Right forelimb (tissue), 1 donor: ENCODE results near the gene FMO4.
"Not testable (repeated sequence)": the region's sequence is repeated elsewhere in the genome, so short reads cannot be mapped to it uniquely, and the experiment has no call there.

ENCODE experiments used
- DNase-seq: peaks from one replicate; pipeline ENCODE4 v3.0.0-alpha.2; 2018

FMO4 gene

DNA sequence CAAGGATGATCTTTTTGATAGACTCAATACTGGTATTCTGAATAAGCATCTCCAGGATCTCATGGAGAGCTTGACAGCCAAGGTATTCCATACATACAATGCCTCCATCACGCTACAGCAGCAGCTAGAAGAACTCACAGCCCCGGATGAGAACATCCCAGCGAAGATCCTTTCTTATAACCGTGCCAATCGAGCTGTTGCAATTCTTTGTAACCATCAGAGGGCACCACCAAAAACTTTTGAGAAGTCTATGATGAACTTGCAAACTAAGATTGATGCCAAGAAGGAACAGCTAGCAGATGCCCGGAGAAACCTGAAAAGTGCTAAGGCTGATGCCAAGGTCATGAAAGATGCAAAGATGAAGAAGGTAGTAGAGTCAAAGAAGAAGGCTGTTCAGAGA is 25.4 kb downstream of the FMO4 start:
- not testable (repeated sequence) for DNase-seq

DNA sequence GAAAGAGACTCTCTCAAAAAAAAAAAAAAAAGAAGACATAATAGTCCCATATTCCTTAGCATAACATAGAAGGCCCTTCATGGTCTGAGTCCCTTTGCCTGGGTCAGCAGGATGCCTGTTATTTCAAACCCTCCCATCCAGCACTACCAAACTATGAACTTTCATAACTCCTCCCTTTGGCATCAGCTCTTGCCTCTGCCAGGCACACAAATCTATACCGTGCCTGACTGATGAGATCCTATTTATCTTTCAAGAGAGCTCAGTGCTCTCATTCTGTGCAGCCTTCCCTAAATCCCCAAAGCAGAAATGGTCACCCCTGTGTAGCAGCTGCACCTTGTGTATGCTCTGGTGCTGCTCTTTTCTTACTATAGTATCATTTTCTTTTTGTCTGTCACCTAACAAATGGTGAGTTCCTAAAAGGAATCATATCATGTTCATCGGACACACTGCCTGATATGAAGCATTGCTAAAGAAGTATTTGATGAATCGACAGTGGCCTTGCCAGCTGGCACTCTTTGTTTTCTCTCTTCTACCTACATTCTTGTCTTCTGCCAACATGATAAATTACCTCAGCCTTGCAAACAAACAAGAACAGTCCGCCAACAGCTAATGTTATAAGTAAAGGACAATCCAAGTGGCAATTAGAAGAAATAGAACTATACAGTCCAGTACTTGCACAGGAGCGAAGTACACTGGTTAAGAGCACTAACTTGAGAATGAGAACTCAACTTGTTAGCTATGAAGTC is 29.9 kb downstream of the FMO4 start:
- no peak for DNase-seq

DNA sequence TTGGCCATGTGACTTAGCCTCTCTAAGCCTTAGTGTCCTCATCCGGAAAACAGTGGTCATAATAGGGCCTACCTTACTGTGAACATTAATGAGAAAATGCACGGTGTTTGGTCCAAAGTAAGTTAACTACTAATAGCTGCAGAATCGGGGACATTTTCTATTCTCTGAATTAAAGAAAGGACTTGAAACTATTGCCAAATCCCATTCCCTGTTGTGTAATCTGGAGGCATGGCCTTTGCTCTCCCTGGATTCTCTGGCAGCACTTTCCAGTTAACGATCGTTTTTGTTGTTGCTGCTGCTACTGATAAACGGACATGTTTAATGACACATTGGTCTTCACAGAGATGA is 30.5 kb downstream of the FMO4 start:
- no peak for DNase-seq

DNA sequence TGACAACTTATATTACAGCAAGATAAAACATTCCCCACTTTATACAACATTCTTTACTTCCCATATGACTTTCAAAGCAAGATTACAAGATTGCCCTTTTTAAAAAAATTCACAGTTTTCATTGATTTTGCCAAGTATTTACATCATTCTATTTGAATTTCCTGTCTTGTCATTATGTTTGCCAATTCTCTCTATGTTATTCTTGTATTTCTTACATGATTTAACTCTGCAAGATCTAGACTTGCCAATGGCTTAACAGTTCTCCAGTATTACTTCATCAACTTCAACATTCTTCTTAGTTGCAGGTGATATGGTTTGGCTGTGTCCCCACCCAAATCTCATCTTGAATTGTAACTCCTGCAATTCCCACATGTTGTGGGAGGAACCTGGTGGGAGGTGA is 31.6 kb downstream of the FMO4 start:
- no peak for DNase-seq

GRCh38 chr1:171346881-171347280 is 32.9 kb downstream of the FMO4 start:
- DNase-seq, result no peak

GRCh38 chr1:171350594-171350993 is 36.6 kb downstream of the FMO4 start:
- DNase-seq, result no peak

DNA sequence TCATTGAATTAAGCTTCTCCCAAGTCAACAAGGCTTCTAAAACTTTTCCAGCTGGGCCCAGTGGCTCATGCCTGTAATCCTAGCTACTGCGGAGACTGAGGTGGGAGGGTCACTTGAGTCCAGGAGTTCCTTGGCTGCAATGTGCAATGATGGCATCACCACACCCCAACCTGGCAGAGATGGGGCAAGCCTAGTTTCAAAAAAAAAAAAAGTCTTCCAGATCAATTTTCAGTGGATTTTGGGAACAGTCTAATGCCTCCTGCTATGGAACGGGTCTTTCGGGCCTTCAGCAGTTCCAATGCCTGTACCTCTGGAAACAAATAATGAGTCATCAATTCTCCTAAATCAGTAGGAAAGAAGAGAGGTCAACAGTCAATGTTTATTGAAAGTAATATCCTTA is 38.0 kb downstream of the FMO4 start:
- DNase-seq, result no peak

- DNase-seq, result no peak
Measured at GRCh38 chr1:171352554-171352953, 38.6 kb downstream of the FMO4 start.

DNA sequence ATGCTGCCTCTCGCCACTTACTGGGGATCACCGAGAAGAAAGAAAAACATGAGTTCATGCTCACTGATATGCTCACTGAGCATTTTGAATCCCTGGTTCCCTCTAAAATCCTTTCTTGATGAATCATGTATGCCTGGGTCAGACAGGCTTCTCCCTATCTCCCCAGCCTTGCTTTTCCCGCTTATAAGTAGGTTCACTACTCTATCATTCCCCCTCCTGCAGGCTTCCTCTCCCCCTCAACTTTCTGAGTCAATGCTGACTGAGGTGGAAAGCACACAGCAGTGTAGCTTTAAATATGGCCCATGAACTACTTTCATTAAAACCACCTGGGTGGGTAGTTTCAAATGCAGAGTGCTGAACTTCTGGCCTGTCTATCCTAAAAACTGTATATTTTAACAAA is 41.7 kb downstream of the FMO4 start:
- DNase-seq, result no peak

DNA sequence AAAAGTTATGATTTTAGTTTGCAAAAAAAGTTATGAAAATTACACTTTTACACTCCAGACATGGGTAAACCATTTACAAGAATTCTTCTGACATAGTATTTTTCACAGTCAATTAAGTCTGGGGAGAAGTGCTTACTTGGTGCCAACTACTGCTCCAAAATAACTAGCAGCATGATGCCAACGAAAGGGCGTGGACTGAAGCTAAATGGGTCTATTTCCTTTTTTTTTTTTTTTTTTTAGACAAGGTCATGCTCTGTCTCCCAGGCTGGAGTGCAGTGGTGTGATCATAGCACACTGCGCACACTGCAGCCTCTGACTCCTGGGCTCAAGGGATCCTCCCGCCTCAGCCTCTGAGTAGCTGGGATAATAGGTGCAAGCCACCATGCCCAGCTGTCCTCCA is 43.2 kb downstream of the FMO4 start:
- no peak for DNase-seq

DNA sequence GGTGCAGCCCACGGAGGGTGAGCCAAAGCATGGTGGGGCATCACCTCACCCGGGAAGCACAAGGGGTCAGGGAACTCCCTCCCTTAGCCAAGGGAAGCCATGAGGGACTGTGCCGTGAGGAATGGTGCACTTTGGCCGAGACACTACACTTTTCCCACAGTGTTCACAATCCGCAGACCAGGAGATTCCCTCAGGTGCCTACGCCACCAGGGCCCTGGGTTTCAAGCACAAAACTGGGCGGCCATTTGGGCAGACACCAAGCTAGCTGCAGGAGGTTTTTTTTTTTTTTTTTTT is 45.3 kb downstream of the FMO4 start:
- not testable (repeated sequence) for DNase-seq

- not testable (repeated sequence) for DNase-seq
Measured at GRCh38 chr1:171359731-171360527, 45.9 kb downstream of the FMO4 start.

GRCh38 chr1:171366085-171366484 is 52.1 kb downstream of the FMO4 start:
- DNase-seq, result no peak

GRCh38 chr1:171366816-171367215 is 52.8 kb downstream of the FMO4 start:
- DNase-seq, result no peak

DNA sequence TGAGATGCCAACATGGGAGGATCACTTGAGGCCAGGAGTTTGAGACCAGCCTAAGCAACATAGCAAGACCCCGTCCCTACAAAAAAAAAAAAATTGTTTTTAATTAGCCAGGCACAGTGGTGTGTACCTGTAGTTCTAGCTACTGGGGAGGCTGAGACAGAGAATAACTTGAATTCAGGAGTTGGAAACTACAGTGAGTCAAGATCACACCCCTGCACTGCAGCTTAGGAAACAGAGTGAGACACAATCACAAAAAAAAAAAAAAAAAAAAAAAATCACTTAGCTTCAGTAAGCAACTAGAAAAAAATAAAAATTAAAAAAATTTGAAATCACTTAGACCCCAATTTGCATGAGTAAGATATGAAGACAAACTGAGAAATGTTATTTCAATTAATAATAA is 53.5 kb downstream of the FMO4 start:
- DNase-seq, result no peak

- DNase-seq, result no peak
Measured at GRCh38 chr1:171372418-171373084, 58.6 kb downstream of the FMO4 start.

- not testable (repeated sequence) for DNase-seq
Measured at GRCh38 chr1:171373357-171374122, 59.6 kb downstream of the FMO4 start.

- DNase-seq, result no peak
Measured at GRCh38 chr1:171379846-171380245, 65.9 kb downstream of the FMO4 start.

- no peak for DNase-seq
Measured at GRCh38 chr1:171381866-171382210, 67.9 kb downstream of the FMO4 start.

DNA sequence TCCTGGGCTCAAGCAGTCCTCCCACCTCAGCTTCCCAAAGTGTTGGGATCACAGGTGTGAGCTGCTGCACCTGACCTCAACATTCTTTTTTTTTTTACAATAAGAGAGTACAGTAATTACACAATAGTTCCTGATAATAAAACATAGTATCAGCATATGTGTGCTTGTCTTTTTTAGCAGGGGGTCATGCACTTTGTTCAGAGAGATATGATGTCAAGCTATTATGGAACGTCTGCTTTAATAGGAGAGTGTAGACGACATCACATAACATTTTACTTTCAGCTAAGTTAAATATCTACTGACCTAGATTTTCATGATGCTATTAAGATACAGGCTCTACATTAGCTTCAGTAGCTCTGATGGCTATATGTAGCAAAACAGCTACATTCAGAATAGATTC is 70.5 kb downstream of the FMO4 start:
- DNase-seq, result no peak

- no peak for DNase-seq
Measured at GRCh38 chr1:171389171-171389570, 75.2 kb downstream of the FMO4 start.

GRCh38 chr1:171390740-171391139 is 76.8 kb downstream of the FMO4 start:
- DNase-seq, result not testable (repeated sequence)
